GM21423 (cell line): ENCODE measurements around the gene TMEM92.
"Not testable (repeated sequence)": the region's sequence is repeated elsewhere in the genome, so short reads cannot be mapped to it uniquely, and the experiment has no call there.

ENCODE experiments used
- ATAC-seq: cut with Tn5 transposase; IDR thresholded peaks from one replicate; pipeline ENCODE4 v1.9.1; 2021; ENCODE audit warnings: mild to moderate bottlenecking, moderate library complexity; ENCODE audit not compliant: unreplicated experiment

TMEM92 gene

DNA sequence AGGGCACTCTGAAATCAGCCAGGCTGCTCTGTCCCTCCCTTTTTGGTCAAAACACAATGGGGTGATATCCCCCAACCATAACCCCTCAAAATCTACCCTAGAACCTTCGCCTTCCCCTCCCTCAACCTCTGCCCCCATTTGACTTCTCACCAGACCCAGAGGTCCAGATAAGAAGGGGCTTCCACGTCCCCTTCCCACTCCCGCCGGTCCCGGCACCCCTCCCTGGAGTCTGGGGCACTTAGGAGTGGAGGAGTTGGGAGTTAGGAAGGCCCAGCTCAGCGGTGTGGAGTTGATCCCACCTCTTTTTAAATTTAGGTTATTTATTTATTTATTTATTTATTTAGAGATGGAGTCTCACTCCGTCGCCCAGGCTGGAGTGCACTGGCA is 619 bp upstream of the TMEM92 start:
- ATAC-seq, result no peak

DNA sequence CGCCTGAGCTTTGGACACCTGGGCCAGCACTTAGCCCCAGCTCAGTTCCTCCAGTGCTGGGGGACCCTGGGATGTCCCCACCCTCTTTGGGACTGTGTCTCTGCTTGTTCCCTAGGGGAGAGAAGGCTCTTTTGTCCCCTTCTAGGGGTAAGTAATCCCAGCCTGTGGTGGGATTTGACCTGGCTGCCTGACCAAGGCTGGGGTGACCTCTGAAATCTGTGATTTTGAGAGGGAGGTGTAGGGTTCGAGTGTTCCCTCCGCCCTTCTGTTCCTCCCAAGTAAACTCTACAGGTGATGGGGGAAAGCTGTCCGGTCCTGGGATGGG is 593 bp downstream of the TMEM92 start:
- no peak for ATAC-seq

DNA sequence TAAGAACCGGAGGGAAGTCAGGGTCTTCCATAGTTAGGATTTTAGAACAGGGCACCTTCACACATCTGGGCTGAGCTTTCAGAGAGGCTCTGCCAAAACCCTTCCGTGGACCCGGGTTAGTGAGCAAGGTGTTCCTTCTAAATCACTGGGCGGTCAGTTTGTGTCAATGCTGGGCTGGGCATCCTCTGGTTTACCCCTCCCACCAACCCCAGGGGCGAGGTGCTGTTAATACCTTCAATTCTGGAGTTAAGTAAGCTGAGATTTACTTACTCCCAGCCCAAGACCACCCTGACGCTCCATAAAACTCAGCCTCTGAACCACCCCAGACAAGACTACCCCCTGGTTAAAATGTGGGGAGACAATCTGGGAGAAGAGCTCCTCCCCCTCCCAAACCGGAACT is 1.0 kb downstream of the TMEM92 start:
- ATAC-seq, result no peak

DNA sequence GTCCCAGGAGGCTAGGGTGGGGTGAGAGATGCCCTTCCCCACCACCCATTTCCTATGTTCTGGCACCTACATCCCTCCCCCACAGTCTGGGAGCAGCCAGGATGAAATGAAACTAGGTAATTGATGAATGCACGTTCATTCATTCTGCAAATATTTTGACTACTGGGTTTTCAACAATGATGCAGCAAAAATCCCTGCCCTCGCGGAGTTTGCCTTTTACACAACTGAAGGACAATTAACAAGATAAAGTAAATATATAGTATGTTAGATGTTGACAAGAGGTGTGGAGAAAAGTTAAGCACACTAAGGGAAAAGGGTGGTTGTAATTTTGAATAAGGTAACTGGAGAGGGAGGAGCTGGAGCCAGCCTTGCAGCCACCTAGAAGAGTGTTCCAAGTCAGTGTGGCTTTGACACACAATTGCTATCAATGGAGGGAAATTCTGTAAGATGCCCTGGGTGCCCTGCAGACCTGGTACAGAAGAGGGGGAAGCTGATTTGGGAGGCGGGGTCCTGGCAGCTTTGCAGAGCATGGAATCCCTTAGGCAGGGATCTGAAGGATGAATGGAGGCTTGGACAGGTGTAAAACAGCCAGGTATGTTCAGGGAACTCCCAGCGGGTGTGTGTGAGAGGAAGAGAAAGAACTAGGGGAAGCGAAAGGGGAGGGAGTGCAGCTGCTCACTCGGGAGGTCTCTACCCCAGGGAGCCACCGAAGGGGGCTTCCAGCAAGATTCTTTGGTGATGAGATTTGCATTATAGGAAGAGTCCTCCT is 2.5 kb downstream of the TMEM92 start:
- ATAC-seq, result no peak

DNA sequence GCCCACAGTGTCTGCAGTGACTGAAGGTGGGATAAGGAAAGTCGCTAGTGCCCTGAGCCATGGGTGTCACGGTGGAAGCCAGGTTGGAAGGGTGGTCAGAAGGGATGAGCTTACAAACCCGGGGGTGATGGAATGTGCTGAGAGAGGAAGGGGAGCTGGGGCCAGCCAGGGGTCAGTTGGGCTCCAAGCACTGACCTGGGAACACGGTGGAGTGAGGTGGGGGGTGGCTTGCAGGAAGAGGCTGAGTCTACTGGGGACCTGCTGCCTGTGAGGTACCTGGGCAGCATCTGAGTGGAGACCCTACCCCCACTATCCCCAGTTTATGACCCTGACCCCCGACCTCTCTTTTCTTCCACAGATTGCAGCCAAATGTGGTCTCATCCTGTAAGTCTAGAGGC is 3.1 kb downstream of the TMEM92 start:
- no peak for ATAC-seq

DNA sequence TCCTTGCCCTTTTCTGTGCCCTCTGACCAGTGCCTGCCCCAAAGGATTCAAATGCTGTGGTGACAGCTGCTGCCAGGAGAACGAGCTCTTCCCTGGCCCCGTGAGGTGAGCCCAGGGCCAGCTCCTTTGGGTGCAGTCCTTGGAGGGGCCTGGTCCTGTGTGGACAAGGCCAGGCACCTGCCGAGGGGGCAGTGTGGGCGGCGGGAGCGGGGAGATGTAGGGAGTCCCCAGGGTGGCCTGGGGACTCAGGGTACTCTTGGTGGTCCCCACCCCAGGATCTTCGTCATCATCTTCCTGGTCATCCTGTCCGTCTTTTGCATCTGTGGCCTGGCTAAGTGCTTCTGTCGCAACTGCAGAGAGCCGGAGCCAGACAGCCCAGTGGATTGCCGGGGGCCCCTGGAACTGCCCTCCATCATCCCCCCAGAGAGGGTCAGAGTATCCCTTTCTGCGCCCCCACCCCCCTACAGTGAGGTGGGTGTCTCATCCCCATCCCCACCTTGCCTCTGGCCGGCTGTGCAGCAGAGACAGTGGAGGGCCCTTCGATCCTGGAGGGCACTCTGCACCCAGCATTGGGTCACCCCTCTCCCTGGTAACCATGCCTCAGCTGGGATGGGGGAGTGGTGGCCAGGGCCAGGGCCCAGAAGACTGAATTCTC is 4.4 kb downstream of the TMEM92 start:
- no peak for ATAC-seq

DNA sequence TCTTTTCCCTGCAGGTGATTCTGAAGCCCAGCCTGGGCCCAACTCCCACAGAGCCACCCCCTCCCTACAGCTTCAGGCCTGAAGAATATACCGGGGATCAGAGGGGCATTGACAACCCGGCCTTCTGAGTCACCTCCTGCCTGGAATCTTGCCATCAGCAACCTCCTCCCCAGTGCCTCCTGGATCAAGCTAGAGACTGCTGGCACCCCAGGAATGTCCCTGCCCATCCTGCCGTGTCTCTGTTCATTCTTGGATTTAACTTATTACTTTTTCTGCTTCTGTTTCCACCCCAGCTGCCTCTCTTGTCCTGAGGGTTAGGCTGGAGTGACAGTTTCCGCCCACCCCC is 4.9 kb downstream of the TMEM92 start:
- ATAC-seq, result no peak

DNA sequence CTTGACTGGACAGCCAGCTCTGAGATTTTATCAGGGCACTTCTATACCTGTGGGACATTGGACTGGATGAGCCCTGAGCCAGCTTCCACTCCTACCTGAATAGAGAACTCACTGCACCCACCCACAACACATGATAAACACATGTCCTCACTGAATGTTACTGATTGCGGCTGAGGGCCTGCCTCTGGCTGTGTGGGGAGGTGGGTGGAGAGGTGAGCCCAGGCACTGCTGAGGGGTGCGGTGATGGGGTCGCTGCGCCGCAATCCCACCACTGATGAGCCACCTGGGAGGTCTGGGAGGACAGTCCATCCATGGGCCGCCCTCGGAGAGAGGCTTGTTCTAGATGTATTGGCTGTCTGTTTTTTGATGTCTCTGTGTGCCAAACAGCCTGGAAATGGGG is 5.4 kb downstream of the TMEM92 start:
- no peak for ATAC-seq

DNA sequence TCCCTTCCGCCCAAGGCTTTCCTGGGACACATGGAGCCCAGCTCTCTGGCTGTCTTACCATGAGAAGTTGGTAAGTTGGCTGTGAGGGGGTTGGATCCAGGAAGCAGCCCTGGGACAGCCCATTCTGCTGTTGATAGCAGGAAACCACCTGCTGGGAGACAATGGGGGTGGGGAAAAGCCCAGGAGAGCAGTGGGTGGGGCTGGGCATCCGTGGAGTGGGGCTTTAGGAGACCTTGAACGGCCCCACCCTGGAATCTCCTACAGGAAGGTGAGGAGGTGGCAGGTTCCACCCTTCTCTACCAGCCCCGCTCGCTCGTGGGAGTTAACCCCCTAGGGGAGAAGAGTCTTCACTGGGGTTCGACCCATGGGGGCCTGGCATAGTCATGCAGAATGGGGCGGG is 5.8 kb downstream of the TMEM92 start:
- no peak for ATAC-seq

DNA sequence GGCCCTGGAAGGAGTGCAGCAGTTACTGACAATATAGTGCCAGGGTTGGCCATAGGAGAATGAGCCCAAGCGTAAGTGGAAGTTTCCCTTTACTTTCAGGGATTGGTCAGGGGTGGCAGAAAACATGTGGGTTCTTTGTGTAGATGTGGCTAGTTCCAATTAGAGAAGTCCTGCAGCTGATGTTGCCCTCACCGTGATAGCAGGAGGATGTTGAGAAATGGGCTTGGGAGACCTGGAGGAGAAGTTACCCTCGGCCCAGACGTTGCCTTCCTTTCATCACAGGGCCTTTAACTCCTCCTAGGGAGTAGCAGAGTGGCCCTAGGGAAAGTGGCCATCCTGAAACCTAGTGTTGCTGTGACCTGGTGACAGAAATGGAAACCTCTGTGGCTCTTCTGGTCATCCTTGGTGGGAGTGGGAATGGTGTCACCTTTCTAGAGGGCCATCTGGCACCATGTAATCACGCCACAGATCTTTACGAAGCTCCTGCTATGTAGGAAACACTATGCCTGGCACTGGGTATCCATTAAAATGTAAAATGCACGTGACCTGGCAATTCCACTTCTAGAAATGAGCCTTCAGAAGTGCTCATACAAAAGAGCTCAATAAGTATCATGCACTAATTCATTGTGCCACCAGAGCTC is 6.7 kb downstream of the TMEM92 start:
- ATAC-seq, result no peak

DNA sequence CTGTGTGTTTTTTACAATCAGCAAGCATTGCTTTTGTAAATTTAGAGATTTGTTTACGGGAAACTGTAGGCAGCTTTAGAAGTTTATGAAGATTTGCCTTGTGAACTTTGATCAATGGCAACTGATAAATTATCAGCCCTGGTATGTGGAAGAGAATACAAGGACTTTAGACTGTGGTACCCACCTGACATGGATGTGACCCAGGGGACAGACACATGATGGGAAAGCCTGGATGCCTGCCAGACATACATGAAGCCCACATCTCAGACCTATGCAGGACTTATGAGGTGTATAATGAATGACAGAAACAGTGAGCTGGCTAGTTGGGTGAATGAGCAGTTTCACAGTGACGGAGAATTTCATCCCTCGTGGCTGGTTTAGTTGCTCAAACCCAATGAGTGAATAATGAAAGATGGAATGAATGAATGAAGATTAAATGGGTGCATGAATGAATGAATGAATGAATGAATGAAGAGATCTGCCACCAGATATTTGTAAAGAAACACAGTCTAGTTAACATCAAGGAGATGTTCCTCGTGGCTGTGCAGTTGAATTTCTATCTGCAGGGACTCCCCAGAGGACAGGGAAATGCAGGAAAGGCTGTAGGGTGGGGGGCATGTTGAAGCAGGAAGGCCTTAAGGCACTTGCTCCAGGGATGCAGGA is 7.6 kb downstream of the TMEM92 start:
- ATAC-seq, result no peak

DNA sequence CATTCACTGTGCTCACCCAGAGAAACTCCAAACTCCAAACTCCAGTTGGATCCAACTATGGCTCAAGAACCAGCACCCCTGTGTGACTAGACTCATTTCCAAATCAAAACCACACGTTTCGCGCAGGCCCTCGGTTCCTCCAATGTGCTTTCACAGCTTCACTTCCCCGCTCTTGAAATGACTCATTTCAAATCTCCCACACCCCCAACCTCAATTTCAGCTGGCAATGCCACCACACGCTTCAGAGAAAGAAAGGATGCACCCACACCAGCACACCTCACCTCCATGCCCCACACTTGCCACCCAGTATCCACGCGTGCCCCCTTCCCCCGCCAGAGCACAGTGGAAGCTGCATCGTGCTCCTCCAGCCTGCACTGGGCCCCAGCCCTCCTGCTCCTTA is 9.0 kb downstream of the TMEM92 start:
- no peak for ATAC-seq

DNA sequence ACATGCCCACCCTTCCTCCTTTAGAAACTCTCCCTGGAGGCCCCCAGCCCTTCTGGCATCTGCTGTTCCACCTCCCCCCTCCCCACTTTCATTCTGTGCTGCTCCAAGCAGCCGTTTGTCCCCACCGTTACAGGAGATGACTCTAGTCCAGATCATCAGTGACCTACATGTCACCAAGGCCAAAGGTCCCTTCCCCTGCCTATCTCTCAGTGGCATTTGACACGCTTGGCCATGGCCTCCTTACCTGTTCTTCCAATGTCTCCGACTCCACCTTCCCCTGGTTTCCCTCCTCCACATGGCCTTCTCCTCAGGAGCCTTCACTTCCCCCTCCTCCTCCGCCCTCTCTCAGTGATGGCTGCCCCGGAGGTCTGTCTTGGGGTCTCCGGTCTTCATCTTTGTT is 9.4 kb downstream of the TMEM92 start:
- ATAC-seq, result no peak

DNA sequence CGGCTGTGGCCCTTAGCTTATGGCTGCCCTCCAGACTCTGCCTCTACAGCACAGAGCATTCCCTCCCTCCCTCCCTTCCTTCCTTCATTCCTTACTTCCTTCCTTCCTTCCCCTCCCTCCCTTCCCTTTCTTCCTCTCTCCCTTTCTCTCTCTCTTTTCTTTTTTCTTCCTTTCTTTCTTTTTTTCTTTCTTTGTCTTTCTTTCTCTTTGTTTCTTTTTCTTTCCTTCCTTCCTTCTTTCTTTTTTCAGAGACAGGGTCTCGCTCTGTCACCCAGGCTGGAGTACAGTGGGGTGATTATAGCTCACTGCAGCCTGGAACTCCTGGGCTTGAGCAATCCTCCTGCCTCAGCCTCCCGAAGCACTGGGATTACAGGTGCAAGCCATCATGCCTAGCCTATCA is 11.7 kb downstream of the TMEM92 start:
- no peak for ATAC-seq

DNA sequence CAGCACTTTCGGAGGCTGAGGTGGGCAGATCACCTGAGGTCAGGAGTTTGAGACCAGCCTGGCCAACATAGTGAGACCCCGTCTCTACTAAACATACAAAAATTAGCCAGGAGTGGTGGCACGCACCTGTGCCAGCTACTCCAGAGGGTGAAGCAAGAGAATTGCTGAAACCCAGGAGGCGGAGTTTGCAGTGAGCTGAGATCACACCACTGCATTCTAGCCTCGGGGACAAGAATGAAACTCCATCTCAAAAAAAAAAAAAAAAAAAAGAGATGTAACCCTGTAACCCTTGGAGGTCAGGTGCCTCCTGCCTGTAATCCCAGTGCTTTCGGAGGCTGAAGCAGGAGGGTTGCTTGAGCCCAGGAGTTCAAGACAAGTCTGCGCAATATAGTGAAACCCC is 13.0 kb downstream of the TMEM92 start:
- not testable (repeated sequence) for ATAC-seq

DNA sequence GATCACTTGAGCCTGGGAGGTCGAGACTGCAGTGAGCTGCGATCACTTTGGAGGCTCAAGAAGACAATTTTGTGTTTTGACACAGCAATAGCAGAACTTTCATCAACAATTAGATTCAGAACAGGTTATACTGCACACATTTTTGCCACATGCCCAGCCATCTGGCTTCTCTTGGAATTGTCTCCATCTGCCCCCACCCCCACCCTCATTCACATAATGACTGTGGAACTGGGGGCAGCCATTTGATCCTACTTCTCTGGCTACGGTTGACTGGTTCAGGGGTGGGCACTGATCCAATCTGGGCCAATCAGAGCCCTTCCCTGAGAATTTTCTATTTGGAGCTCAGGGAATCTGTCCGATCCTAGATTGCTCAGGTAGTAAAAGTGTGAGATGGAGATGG is 14.0 kb downstream of the TMEM92 start:
- ATAC-seq, result no peak

DNA sequence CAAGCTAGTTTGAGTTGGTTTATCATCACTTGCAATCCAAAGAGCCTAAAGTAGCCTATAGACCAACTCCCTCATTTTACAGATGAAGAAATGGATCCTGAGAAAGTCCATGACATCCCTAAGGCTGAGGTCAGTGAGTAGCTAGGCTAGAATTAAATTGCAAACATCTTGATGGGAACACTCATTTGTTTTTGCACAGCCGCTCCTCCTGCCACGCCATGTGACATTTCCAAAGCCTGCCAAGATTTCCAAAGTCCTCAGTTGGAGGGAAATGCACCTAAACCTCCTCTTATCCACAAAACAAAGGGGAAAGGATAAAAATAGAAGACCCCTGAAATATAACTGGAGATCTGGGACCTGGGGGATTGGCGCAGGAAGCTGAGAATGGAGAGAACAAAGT is 15.0 kb downstream of the TMEM92 start:
- ATAC-seq, result no peak

DNA sequence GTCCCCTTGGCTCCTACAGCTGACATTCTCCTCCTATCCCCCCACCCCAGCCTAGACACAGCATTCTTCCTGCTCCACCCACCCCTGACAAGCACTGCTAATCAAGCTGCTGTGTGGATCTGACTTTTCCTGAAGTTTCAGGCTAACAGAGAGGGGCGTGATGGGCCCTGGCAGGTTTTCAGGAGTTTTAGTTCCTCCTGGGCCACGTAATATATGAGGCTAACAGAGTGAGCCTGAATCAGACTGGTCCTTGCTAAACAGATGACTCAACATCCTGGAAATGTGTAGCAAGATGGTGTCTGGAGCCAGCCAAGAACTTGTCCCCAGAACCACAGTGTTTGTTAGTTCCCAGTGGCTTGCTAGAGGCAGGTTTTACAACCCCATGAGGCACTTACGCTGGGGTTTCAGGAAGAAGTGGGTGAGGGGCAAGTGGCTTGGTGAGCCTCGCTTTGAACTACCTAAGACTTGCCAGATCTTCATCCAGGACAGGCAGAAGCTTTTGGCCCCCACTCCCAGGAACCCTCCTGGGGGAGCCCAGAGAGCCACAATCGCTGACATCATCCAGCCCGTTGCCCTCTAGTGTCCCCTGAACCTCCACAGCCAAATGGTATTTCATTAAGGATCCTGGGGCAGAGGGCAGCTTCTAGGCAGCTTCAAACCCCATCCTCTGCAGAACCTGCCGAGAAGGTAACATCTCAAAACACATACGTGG is 15.9 kb downstream of the TMEM92 start:
- no peak for ATAC-seq

DNA sequence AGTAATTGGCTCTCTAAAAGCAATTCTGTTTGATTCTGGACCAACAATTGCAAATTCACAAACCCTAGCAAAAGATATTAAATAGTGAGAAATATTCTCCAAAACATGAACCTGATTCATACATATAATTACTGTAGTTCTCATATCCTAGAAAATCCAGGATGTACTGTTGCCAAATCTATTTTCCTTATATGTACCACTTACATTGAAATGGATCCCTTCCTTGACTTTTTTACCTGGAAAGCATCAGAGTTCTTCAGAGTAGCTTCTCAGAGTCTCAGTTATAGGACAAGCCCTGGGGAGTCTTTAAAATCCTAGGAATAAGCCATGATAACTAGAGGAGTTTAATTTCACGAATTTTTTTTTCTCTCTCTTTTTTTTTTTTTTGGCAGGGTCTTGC is 16.7 kb downstream of the TMEM92 start:
- no peak for ATAC-seq

DNA sequence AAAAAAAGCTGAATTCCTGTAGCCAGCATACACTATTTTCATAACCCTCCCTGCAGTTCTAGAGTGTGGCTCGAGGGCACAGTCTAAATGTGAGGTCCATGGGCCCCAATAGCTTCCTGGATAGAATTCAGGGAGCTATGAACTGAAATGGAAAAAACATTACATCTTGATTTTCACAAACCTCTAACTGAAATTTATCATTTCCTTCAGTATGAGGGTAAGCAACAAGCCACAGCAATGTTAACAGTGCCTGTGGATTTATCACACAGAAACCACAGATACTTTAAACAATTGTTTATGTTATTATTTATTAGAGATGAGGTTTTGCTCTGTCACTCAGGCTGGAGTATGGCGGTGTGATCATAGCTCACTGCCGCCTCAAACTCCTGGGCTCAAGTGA is 18.2 kb downstream of the TMEM92 start:
- no peak for ATAC-seq

DNA sequence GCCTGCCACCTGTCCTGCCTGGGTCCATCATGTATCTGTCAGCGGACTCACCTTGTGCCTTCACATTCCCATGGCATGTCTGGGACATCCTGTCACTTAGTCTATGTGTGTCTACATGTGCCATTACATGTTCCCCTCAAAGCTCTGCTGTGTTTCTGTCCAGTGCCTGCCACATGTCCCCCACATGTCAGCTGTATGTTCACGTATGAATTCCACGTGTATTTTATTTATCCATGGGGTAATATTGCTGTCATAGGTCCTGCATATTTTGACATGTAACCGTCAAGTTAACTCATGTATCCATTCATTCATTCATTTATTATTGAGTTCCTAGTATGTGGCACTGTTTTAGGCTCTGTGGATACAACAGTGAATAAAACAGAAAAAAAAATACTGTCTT is 20.8 kb downstream of the TMEM92 start:
- ATAC-seq, result no peak
